ENCODE data around the gene IGSF9B.

The IGSF9B gene

GRCh38 chr11:133904818-133905515, 51.8 kb downstream of the IGSF9B start:
- TF ChIP-seq ZNF274 (IDR thresholded peaks at IDR 0.05; ENCODE audit: low read depth, low read length), result no peak
- H3K4me3 ChIP-seq (ENCODE audit: low read length), result no peak overlapping the region

- TF ChIP-seq ZNF274 (IDR thresholded peaks at IDR 0.05; ENCODE audit: low read depth, low read length), result no peak
Measured at GRCh38 chr11:133903875-133904817, 52.6 kb downstream of the IGSF9B start.

GRCh38 chr11:133903056-133903455, 53.7 kb downstream of the IGSF9B start:
- TF ChIP-seq ZNF274 (IDR thresholded peaks at IDR 0.05; ENCODE audit: low read depth, low read length), result no peak
- H3K4me3 ChIP-seq (ENCODE audit: low read length), result no peak overlapping the region

More at GRCh38 chr11:133903875-133904817, 52.6 kb downstream of the IGSF9B start:
- no peak overlapping the region for H3K4me3 ChIP-seq (ENCODE audit: low read length)

- no peak overlapping the region for H3K4me3 ChIP-seq (ENCODE audit: low read length)
- TF ChIP-seq ZNF274 (IDR thresholded peaks at IDR 0.05; ENCODE audit: low read depth, low read length), result no peak
Measured at GRCh38 chr11:133902506-133902905, 54.3 kb downstream of the IGSF9B start.

- no peak overlapping the region for H3K4me3 ChIP-seq (ENCODE audit: low read length)
- TF ChIP-seq ZNF274 (IDR thresholded peaks at IDR 0.05; ENCODE audit: low read depth, low read length), result no peak
Measured at GRCh38 chr11:133901999-133902398, 54.8 kb downstream of the IGSF9B start.

- H3K4me3 ChIP-seq (ENCODE audit: low read length), result no peak overlapping the region
- TF ChIP-seq ZNF274 (IDR thresholded peaks at IDR 0.05; ENCODE audit: low read depth, low read length), result no peak
Measured at GRCh38 chr11:133901316-133901715, 55.5 kb downstream of the IGSF9B start.

GRCh38 chr11:133900176-133901105, 56.3 kb downstream of the IGSF9B start:
- no peak for TF ChIP-seq ZNF274 (IDR thresholded peaks at IDR 0.05; ENCODE audit: low read depth, low read length)
- no peak overlapping the region for H3K4me3 ChIP-seq (ENCODE audit: low read length)

- no peak for TF ChIP-seq ZNF274 (IDR thresholded peaks at IDR 0.05; ENCODE audit: low read depth, low read length)
- no peak overlapping the region for H3K4me3 ChIP-seq (ENCODE audit: low read length)
Measured at GRCh38 chr11:133898770-133899115, 58.0 kb downstream of the IGSF9B start.

- no peak overlapping the region for H3K4me3 ChIP-seq (ENCODE audit: low read length)
- no peak for TF ChIP-seq ZNF274 (IDR thresholded peaks at IDR 0.05; ENCODE audit: low read depth, low read length)
Measured at GRCh38 chr11:133898031-133898769, 58.6 kb downstream of the IGSF9B start.

GRCh38 chr11:133897331-133897650, 59.5 kb downstream of the IGSF9B start:
- H3K4me3 ChIP-seq (ENCODE audit: low read length), result no peak overlapping the region
- no peak for TF ChIP-seq ZNF274 (IDR thresholded peaks at IDR 0.05; ENCODE audit: low read depth, low read length)

GRCh38 chr11:133896642-133897330, 60.0 kb downstream of the IGSF9B start:
- H3K4me3 ChIP-seq (ENCODE audit: low read length), result no peak overlapping the region
- TF ChIP-seq ZNF274 (IDR thresholded peaks at IDR 0.05; ENCODE audit: low read depth, low read length), result no peak

GRCh38 chr11:133896028-133896427, 60.7 kb downstream of the IGSF9B start:
- no peak for TF ChIP-seq ZNF274 (IDR thresholded peaks at IDR 0.05; ENCODE audit: low read depth, low read length)
- no peak overlapping the region for H3K4me3 ChIP-seq (ENCODE audit: low read length)

- no peak for TF ChIP-seq ZNF274 (IDR thresholded peaks at IDR 0.05; ENCODE audit: low read depth, low read length)
- H3K4me3 ChIP-seq (ENCODE audit: low read length), result no peak overlapping the region
Measured at GRCh38 chr11:133895551-133895950, 61.2 kb downstream of the IGSF9B start.
